KMS-11 (cell line): ENCODE data around the gene PCP4.

Experiments used
- H2AFZ ChIP-seq: fragments of 200-600 bp; sonication (generic); 2 replicates; pipeline ENCODE4 v1.6.1; 2016; ENCODE audit warnings: antibody characterized with exemption, mixed run types, low read depth
- H3K27ac ChIP-seq: fragments of 200-600 bp; sonication (generic); 2 replicates; pipeline ENCODE4 v1.6.1; 2016; ENCODE audit warnings: mild to moderate bottlenecking, mixed run types
- H3K27me3 ChIP-seq: fragments of 200-600 bp; sonication (generic); 2 replicates; pipeline ENCODE4 v1.6.1; 2017; ENCODE audit warnings: mild to moderate bottlenecking, low read depth, mixed run types, moderate library complexity; ENCODE audit not compliant: insufficient read depth
- H3K36me3 ChIP-seq: fragments of 200-600 bp; sonication (generic); 2 replicates; pipeline ENCODE4 v1.6.1; 2017; ENCODE audit warnings: mild to moderate bottlenecking, mixed run types; ENCODE audit not compliant: insufficient read depth
- H3K4me1 ChIP-seq: fragments of 200-600 bp; sonication (generic); 2 replicates; pipeline ENCODE4 v1.6.1; 2016; ENCODE audit warnings: mild to moderate bottlenecking, low read depth, mixed run types; ENCODE audit not compliant: poor library complexity, severe bottlenecking
- H3K4me2 ChIP-seq: fragments of 200-600 bp; sonication (generic); 2 replicates; pipeline ENCODE4 v1.7.0; 2016; ENCODE audit warnings: mild to moderate bottlenecking, mixed run types
- H3K4me3 ChIP-seq: fragments of 200-600 bp; sonication (generic); IDR thresholded peaks from 2 replicates; pipeline ENCODE4 v1.6.1; 2017; ENCODE audit warnings: low read depth, low read length, mixed read lengths; ENCODE audit not compliant: insufficient read depth
- H3K79me2 ChIP-seq: fragments of 200-600 bp; sonication (generic); 2 replicates; pipeline ENCODE4 v1.6.1; 2016; ENCODE audit warnings: low read depth, mixed run types; ENCODE audit not compliant: insufficient read depth
- H3K9ac ChIP-seq: fragments of 200-600 bp; sonication (generic); 2 replicates; pipeline ENCODE4 v1.6.1; 2016; ENCODE audit warnings: mild to moderate bottlenecking, mixed run types
- H4K20me1 ChIP-seq: fragments of 200-600 bp; sonication (generic); 2 replicates; pipeline ENCODE4 v1.6.1; 2016; ENCODE audit warnings: mild to moderate bottlenecking, mixed run types; ENCODE audit not compliant: insufficient read depth
- TF ChIP-seq, protein P1 (sequence below): fragments of 200-600 bp; sonication (generic); conservative IDR thresholded peaks from 2 replicates; pipeline ENCODE4 v1.6.1; 2017; ENCODE audit warnings: low read depth, mild to moderate bottlenecking, antibody characterized with exemption, low read length, moderate library complexity, mixed read lengths

Gene PCP4

DNA sequence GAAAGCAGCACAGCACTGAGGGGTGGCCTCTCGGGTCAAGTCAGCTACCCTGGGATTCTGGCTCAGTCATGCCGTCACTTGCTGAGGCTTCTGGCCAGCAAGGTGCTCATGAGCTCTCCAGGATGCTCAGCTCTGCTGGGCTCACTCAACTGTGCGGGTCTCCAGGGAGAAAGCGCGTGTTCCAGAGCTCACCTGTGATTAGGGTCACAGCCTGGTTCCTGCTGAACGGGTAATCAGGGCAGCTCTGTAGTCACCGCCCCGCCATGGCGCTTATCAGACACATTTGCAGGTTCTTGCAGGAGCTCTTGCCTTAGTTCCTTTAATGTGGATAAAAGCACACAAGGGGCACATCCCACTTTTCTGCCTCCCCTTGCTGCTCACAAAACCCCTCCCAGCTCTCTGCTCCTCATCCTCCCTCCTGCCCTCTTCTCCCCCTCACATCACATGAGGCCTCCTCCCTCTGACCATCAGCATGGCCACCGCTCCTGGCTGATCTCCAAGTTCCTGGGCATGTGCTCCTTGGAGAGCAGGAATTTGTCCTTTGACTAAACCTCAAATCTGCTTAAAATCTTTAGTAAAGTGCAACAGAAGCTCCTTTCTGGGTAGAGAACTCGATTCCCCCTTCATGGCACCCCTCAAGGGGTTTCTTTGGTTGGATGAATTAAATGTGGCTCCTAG lies 2.0 kb downstream of the PCP4 start:
- H4K20me1 ChIP-seq: no peaks in the 10 kb centered on the region
- no peaks in the 10 kb centered on the region for H3K36me3 ChIP-seq
- H3K9ac ChIP-seq: no peak overlapping the region
- peaks cover under 1% of the 10 kb centered on the region for H3K4me1 ChIP-seq
- no peak overlapping the region for H2AFZ ChIP-seq
- no peaks in the 10 kb centered on the region for H3K27me3 ChIP-seq
- TF ChIP-seq, protein P1, sequence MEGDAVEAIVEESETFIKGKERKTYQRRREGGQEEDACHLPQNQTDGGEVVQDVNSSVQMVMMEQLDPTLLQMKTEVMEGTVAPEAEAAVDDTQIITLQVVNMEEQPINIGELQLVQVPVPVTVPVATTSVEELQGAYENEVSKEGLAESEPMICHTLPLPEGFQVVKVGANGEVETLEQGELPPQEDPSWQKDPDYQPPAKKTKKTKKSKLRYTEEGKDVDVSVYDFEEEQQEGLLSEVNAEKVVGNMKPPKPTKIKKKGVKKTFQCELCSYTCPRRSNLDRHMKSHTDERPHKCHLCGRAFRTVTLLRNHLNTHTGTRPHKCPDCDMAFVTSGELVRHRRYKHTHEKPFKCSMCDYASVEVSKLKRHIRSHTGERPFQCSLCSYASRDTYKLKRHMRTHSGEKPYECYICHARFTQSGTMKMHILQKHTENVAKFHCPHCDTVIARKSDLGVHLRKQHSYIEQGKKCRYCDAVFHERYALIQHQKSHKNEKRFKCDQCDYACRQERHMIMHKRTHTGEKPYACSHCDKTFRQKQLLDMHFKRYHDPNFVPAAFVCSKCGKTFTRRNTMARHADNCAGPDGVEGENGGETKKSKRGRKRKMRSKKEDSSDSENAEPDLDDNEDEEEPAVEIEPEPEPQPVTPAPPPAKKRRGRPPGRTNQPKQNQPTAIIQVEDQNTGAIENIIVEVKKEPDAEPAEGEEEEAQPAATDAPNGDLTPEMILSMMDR: no peak
- H3K79me2 ChIP-seq: no peaks in the 10 kb centered on the region
- no peak overlapping the region for H3K4me3 ChIP-seq
- no peak overlapping the region for H3K27ac ChIP-seq
- no peak overlapping the region for H3K4me2 ChIP-seq

DNA sequence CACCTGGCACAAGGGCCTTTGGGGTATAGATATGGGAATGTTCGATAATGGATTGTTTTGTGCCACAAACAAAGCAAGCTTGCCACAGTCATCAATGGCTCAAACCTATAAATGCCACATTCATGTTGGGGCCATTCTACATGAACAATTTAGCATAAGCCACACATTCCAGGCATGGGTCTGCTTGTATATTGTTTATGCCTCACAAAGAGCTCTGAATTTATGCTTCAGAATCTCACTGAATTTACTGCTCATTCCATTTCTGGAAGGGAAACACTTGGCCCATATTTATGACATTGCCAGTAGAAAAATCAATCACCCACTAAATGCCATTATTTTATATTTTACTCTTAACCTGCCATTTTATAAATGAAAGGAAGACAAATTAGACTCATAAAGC lies 6.4 kb downstream of the PCP4 start:
- H4K20me1 ChIP-seq: no peaks in the 10 kb centered on the region
- H3K4me3 ChIP-seq: no peak overlapping the region
- no peak overlapping the region for H2AFZ ChIP-seq
- H3K4me2 ChIP-seq: no peak overlapping the region
- H3K36me3 ChIP-seq: no peaks in the 10 kb centered on the region
- H3K27me3 ChIP-seq: no peaks in the 10 kb centered on the region
- H3K9ac ChIP-seq: no peak overlapping the region
- H3K79me2 ChIP-seq: no peaks in the 10 kb centered on the region
- H3K27ac ChIP-seq: no peak overlapping the region
- H3K4me1 ChIP-seq: peaks cover 11% of the 10 kb centered on the region
- TF ChIP-seq, protein P1: no peak

DNA sequence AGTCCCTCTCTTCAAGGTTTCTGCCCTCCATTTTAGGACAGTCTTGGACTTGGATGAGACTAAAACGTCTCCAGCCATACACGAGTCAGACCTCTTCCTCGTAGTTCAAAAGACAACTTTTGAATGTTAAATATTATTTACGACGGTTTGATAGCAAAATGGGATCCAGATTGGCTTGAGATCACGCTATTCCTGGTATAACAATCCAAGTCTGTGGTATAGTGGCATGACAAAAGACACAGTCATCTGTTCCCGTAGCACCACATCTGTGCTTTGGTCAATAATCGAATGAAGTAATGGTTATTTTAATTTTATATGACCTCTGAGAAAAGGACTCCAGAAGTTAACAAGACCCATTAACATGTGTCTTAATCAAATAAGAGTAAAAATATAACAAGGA lies 7.0 kb downstream of the PCP4 start:
- H3K36me3 ChIP-seq: no peaks in the 10 kb centered on the region
- H4K20me1 ChIP-seq: no peaks in the 10 kb centered on the region
- H3K27me3 ChIP-seq: no peaks in the 10 kb centered on the region
- H2AFZ ChIP-seq: no peak overlapping the region
- H3K4me2 ChIP-seq: no peak overlapping the region; the same call in 1 of the 2 replicates
- H3K9ac ChIP-seq: no peak overlapping the region
- no peaks in the 10 kb centered on the region for H3K79me2 ChIP-seq
- no peak overlapping the region for H3K27ac ChIP-seq
- H3K4me3 ChIP-seq: no peak overlapping the region
- TF ChIP-seq, protein P1: no peak
- peaks cover 11% of the 10 kb centered on the region for H3K4me1 ChIP-seq

DNA sequence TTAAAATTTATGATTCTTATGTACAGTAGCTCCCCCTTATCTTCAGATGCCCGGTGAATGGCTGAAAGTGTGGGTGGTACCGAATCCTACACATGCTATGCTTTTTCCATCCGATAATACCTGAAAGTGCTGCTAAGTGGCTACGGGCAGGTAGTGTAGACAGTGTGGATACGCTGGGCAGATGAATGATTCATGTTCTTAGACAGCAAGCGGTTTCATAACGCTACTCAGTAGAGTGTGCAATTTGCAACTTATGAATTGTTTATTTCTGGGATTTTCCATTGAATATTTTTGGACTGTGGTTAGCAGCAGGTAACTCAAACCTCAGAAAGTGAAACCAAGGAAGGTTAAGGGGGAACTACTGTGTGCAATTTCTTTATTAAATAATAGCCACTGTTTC lies 7.5 kb downstream of the PCP4 start:
- no peak overlapping the region for H3K9ac ChIP-seq
- no peak overlapping the region for H2AFZ ChIP-seq
- H3K27me3 ChIP-seq: no peaks in the 10 kb centered on the region
- H3K4me1 ChIP-seq: peaks cover 11% of the 10 kb centered on the region
- no peak overlapping the region for H3K4me3 ChIP-seq
- no peaks in the 10 kb centered on the region for H3K36me3 ChIP-seq
- TF ChIP-seq, protein P1: no peak
- no peaks in the 10 kb centered on the region for H3K79me2 ChIP-seq
- H3K27ac ChIP-seq: no peak overlapping the region
- H4K20me1 ChIP-seq: no peaks in the 10 kb centered on the region
- H3K4me2 ChIP-seq: peak overlapping the region; percentile 29; the same call in 1 of the 2 replicates
